H9 (cell line): ENCODE data around the gene SH2D2A. TPM values are rescaled to one million over a fixed set of nuclear protein-coding genes. Genes with fewer than 3 reads are reported as not detected.

Experiments
- DNase-seq: peaks from one replicate; pipeline ENCODE4 v3.0.0-alpha.2; 2017
- H2AFZ ChIP-seq: one replicate; pipeline ENCODE4 v1.6.1; 2013; ENCODE audit warnings: mild to moderate bottlenecking, low read length, control low read depth, moderate library complexity
- H2AK5ac ChIP-seq: 2 replicates; pipeline ENCODE4 v1.6.1; 2013; ENCODE audit warnings: low read length, control low read depth, mixed read lengths; ENCODE audit not compliant: insufficient read length
- H2BK120ac ChIP-seq: one replicate; pipeline ENCODE4 v1.6.1; 2013; ENCODE audit warnings: low read depth, mild to moderate bottlenecking, low read length, control low read depth, inconsistent platforms; ENCODE audit not compliant: poor library complexity, severe bottlenecking
- H2BK12ac ChIP-seq: 2 replicates; pipeline ENCODE4 v1.6.1; 2013; ENCODE audit warnings: low read length, control low read depth, mixed read lengths, low read depth; ENCODE audit not compliant: insufficient read length
- H2BK15ac ChIP-seq: 2 replicates; pipeline ENCODE4 v1.6.1; 2013; ENCODE audit warnings: low read depth, low read length, control low read depth
- H2BK20ac ChIP-seq: one replicate; pipeline ENCODE4 v1.6.1; 2013; ENCODE audit warnings: low read depth, mild to moderate bottlenecking, low read length, control low read depth, inconsistent platforms; ENCODE audit not compliant: poor library complexity, severe bottlenecking
- H2BK5ac ChIP-seq: 2 replicates; pipeline ENCODE4 v1.6.1; 2013; ENCODE audit warnings: low read length, control low read depth, mixed read lengths; ENCODE audit not compliant: insufficient read length
- H3K14ac ChIP-seq: 2 replicates; pipeline ENCODE4 v1.6.1; 2013; ENCODE audit warnings: low read length, control low read depth; ENCODE audit not compliant: insufficient read depth
- H3K18ac ChIP-seq: 2 replicates; pipeline ENCODE4 v1.6.1; 2013; ENCODE audit warnings: low read depth, mild to moderate bottlenecking, mixed read lengths, low read length, control low read depth; ENCODE audit not compliant: insufficient read length
- H3K23ac ChIP-seq: 2 replicates; pipeline ENCODE4 v1.6.1; 2013; ENCODE audit warnings: low read length, control low read depth, mixed read lengths, low read depth; ENCODE audit not compliant: insufficient read length
- H3K23me2 ChIP-seq: 2 replicates; pipeline ENCODE4 v1.6.1; 2013; ENCODE audit warnings: low read depth, mild to moderate bottlenecking, mixed read lengths, low read length, control low read depth; ENCODE audit not compliant: insufficient read length, poor library complexity, severe bottlenecking
- H3K27ac ChIP-seq: 2 replicates; pipeline ENCODE4 v1.5.1; 2013; ENCODE audit warnings: low read length, control low read depth, mixed read lengths, low read depth; ENCODE audit not compliant: insufficient read length
- H3K27me3 ChIP-seq: 2 replicates; pipeline ENCODE4 v1.6.1; 2013; ENCODE audit warnings: low read length, control low read depth, inconsistent platforms; ENCODE audit not compliant: insufficient read depth
- H3K4ac ChIP-seq: 2 replicates; pipeline ENCODE4 v1.6.1; 2013; ENCODE audit warnings: low read depth, mild to moderate bottlenecking, control low read depth, inconsistent platforms, low read length, moderate library complexity
- H3K4me1 ChIP-seq: 2 replicates; pipeline ENCODE4 v1.6.1; 2013; ENCODE audit warnings: low read length, control low read depth, inconsistent platforms; ENCODE audit not compliant: insufficient read depth
- H3K4me2 ChIP-seq: 2 replicates; pipeline ENCODE4 v1.6.1; 2013; ENCODE audit warnings: low read length, control low read depth, mixed read lengths; ENCODE audit not compliant: insufficient read length, insufficient read depth
- H3K56ac ChIP-seq: 2 replicates; pipeline ENCODE4 v1.6.1; 2013; ENCODE audit warnings: low read depth, mild to moderate bottlenecking, mixed read lengths, low read length, control low read depth; ENCODE audit not compliant: insufficient read length
- H3K79me1 ChIP-seq: 2 replicates; pipeline ENCODE4 v1.6.1; 2013; ENCODE audit warnings: low read depth, mild to moderate bottlenecking, moderate library complexity, low read length, control low read depth, inconsistent platforms; ENCODE audit not compliant: insufficient read depth, poor library complexity, severe bottlenecking
- H3K79me2 ChIP-seq: 2 replicates; pipeline ENCODE4 v1.6.1; 2013; ENCODE audit warnings: low read length, control low read depth, inconsistent platforms; ENCODE audit not compliant: insufficient read depth
- H3K9ac ChIP-seq: 2 replicates; pipeline ENCODE4 v1.6.1; 2013; ENCODE audit warnings: low read length, control low read depth, mixed read lengths; ENCODE audit not compliant: insufficient read length; ENCODE audit errors: extremely low read depth
- H3K9me3 ChIP-seq: one replicate; pipeline ENCODE4 v1.6.1; 2013; ENCODE audit warnings: low read depth, low read length, inconsistent platforms; ENCODE audit not compliant: control insufficient read depth
- H3T11ph ChIP-seq: one replicate; pipeline ENCODE4 v1.6.1; 2013; ENCODE audit warnings: mild to moderate bottlenecking, low read length, control low read depth, inconsistent platforms
- H4K20me1 ChIP-seq: one replicate; pipeline ENCODE4 v1.6.1; 2013; ENCODE audit not compliant: control insufficient read depth, insufficient read length, insufficient read depth
- H4K5ac ChIP-seq: 2 replicates; pipeline ENCODE4 v1.6.1; 2013; ENCODE audit warnings: low read depth, mild to moderate bottlenecking, mixed read lengths, low read length, control low read depth; ENCODE audit not compliant: insufficient read length
- H4K8ac ChIP-seq: replicated peaks from 2 replicates; pipeline ENCODE4 v1.6.1; 2013; ENCODE audit warnings: low read length, control low read depth, mixed read lengths, low read depth; ENCODE audit not compliant: insufficient read length
- H4K91ac ChIP-seq: 2 replicates; pipeline ENCODE4 v1.6.1; 2013; ENCODE audit warnings: low read depth, mild to moderate bottlenecking, moderate library complexity, mixed read lengths, low read length, control low read depth; ENCODE audit not compliant: insufficient read length
- H3K27ac Mint-ChIP-seq, 3 experiments: 2 replicates in 2 of 3; 3 replicates in 1 of 3; pipeline ENCODE4 v1.8.0; 2020 to 2021; ENCODE audit warnings: mixed read lengths in 3 of 3, mild to moderate bottlenecking in 1 of 3, moderate library complexity in 1 of 3
- H3K27me3 Mint-ChIP-seq: 2 replicates; pipeline ENCODE4 v1.8.0; 2021; ENCODE audit warnings: low read depth, mild to moderate bottlenecking, moderate library complexity, mixed read lengths
- H3K36me3 Mint-ChIP-seq, 3 experiments: 2 replicates in 2 of 3; 3 replicates in 1 of 3; pipeline ENCODE4 v1.8.0; 2020 to 2021; ENCODE audit warnings: low read depth in 3 of 3, mixed read lengths in 3 of 3; ENCODE audit not compliant: insufficient read depth in 1 of 3
- H3K4me1 Mint-ChIP-seq, 2 experiments: 2 replicates each; pipeline ENCODE4 v1.8.0; 2020; ENCODE audit warnings: mixed read lengths in 2 of 2
- H3K4me3 Mint-ChIP-seq, 2 experiments: 2 replicates in 1 of 2; 3 replicates in 1 of 2; pipeline ENCODE4 v1.8.0; 2020 to 2021; ENCODE audit warnings: mild to moderate bottlenecking in 2 of 2, mixed read lengths in 2 of 2, moderate library complexity in 1 of 2
- H3K9me3 Mint-ChIP-seq, 2 experiments: 2 replicates in 1 of 2; 3 replicates in 1 of 2; pipeline ENCODE4 v1.8.0; 2020; ENCODE audit warnings: mild to moderate bottlenecking in 2 of 2, mixed read lengths in 2 of 2, moderate library complexity in 1 of 2
- WGBS: extraction: QIAGEN DNeasy Blood & Tissue Kit; methylation state at CpG from one replicate; pipeline ENCODE4 v1.1.7; 2013; ENCODE audit warnings: missing lambda C conversion rate, low lambda C conversion rate, mixed read lengths; ENCODE audit not compliant: insufficient read length; ENCODE audit errors: extremely low coverage; 5-methylcytosine and 5-hydroxymethylcytosine counted together
- total RNA-seq: library from RNA; stranded (reverse); gene quantifications from 2 replicates; pipeline ENCODE4 v1.2.1, GENCODE V29; 2021
- TF ChIP-seq, protein P1 (sequence below): fragments of 200-600 bp; sonication (generic); conservative IDR thresholded peaks from 3 replicates; pipeline ENCODE4 v1.8.0; 2021; ENCODE audit warnings: antibody characterized with exemption, mild to moderate bottlenecking

Gene SH2D2A
- total RNA-seq, 1 experiment from 2014 or later, result 2.0 TPM

DNA sequence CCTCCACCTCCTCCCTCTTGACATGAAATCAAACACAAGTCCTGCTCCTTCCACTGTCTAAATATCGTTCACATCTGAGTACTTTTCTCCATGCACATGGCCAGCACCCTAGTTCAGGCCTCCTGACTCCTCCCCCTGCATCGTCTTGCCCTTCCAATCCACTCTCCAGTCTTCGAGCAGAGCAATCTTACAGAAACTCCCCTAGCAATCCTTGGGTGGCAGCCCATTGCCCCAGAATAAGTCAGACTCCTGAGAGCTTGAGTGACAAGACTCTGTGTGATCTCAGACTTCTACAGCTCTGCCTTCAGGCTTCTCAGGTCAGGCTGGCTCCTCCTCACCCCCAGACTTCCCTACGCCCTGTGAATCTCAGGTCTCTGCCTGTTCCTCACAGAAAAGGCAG, 5.5 kb downstream of the SH2D2A start:
- H4K91ac ChIP-seq, result no peak overlapping the region
- no peak overlapping the region for H3K4ac ChIP-seq
- H3K79me2 ChIP-seq, result no peaks in the 10 kb centered on the region
- no peak overlapping the region for H3K4me3 Mint-ChIP-seq
- no peak overlapping the region for H2BK15ac ChIP-seq
- no peak overlapping the region for H3K9ac ChIP-seq
- H3K27me3 ChIP-seq, result peaks cover 11% of the 10 kb centered on the region
- H2BK20ac ChIP-seq, result no peak overlapping the region
- H2BK120ac ChIP-seq, result no peak overlapping the region
- H3T11ph ChIP-seq, result no peak overlapping the region
- H3K79me1 ChIP-seq, result no peaks in the 10 kb centered on the region
- H2BK5ac ChIP-seq, result no peak overlapping the region
- no peak overlapping the region for H3K56ac ChIP-seq
- H4K8ac ChIP-seq, result no peak overlapping the region
- no peaks in the 10 kb centered on the region for H3K9me3 ChIP-seq
- no peaks in the 10 kb centered on the region; the same call in 1 of the 2 replicates for H3K4me1 ChIP-seq
- peaks cover 57% of the 10 kb centered on the region for H3K27me3 Mint-ChIP-seq
- H3K4me2 ChIP-seq, result no peak overlapping the region
- H3K36me3 Mint-ChIP-seq, result peaks cover 0 to 12% (median 4%) of the 10 kb centered on the region in 3 experiments; a peak in 3 of 7 replicates
- H3K27ac ChIP-seq, result no peak overlapping the region
- H4K5ac ChIP-seq, result no peak overlapping the region
- H2AK5ac ChIP-seq, result no peak overlapping the region
- peaks cover 22 to 44% of the 10 kb centered on the region in 2 experiments for H3K4me1 Mint-ChIP-seq
- no peaks in the 10 kb centered on the region; a peak in 1 of 5 replicates for H3K9me3 Mint-ChIP-seq
- H3K14ac ChIP-seq, result no peak overlapping the region
- no CpG with 5 or more reads among the region's 4 CpGs for WGBS
- H2BK12ac ChIP-seq, result no peak overlapping the region
- H3K27ac Mint-ChIP-seq, result peak overlapping the region in 1 of 3 experiments; percentile 4; a peak in 1 of 7 replicates
- H3K23me2 ChIP-seq, result peaks cover 5% of the 10 kb centered on the region
- H4K20me1 ChIP-seq, result no peaks in the 10 kb centered on the region
- H3K18ac ChIP-seq, result no peak overlapping the region
- no peak overlapping the region for H2AFZ ChIP-seq
- no peak for DNase-seq
- no peak overlapping the region for H3K23ac ChIP-seq
- TF ChIP-seq, protein P1, sequence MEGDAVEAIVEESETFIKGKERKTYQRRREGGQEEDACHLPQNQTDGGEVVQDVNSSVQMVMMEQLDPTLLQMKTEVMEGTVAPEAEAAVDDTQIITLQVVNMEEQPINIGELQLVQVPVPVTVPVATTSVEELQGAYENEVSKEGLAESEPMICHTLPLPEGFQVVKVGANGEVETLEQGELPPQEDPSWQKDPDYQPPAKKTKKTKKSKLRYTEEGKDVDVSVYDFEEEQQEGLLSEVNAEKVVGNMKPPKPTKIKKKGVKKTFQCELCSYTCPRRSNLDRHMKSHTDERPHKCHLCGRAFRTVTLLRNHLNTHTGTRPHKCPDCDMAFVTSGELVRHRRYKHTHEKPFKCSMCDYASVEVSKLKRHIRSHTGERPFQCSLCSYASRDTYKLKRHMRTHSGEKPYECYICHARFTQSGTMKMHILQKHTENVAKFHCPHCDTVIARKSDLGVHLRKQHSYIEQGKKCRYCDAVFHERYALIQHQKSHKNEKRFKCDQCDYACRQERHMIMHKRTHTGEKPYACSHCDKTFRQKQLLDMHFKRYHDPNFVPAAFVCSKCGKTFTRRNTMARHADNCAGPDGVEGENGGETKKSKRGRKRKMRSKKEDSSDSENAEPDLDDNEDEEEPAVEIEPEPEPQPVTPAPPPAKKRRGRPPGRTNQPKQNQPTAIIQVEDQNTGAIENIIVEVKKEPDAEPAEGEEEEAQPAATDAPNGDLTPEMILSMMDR, result no peak
